HS-27A (cell line): Measurements from ENCODE around the gene TOP3A.
A peak's percentile ranks its signal among the peaks of the same experiment; 100 is the strongest.
"Not testable (repeated sequence)": the region's sequence is repeated elsewhere in the genome, so short reads cannot be mapped to it uniquely, and the experiment has no call there.

ENCODE experiments used
- DNase-seq: peaks from one replicate; pipeline ENCODE4 v3.0.0-alpha.2; 2012; ENCODE audit warnings: low read depth, missing footprints

TOP3A gene, protein sequence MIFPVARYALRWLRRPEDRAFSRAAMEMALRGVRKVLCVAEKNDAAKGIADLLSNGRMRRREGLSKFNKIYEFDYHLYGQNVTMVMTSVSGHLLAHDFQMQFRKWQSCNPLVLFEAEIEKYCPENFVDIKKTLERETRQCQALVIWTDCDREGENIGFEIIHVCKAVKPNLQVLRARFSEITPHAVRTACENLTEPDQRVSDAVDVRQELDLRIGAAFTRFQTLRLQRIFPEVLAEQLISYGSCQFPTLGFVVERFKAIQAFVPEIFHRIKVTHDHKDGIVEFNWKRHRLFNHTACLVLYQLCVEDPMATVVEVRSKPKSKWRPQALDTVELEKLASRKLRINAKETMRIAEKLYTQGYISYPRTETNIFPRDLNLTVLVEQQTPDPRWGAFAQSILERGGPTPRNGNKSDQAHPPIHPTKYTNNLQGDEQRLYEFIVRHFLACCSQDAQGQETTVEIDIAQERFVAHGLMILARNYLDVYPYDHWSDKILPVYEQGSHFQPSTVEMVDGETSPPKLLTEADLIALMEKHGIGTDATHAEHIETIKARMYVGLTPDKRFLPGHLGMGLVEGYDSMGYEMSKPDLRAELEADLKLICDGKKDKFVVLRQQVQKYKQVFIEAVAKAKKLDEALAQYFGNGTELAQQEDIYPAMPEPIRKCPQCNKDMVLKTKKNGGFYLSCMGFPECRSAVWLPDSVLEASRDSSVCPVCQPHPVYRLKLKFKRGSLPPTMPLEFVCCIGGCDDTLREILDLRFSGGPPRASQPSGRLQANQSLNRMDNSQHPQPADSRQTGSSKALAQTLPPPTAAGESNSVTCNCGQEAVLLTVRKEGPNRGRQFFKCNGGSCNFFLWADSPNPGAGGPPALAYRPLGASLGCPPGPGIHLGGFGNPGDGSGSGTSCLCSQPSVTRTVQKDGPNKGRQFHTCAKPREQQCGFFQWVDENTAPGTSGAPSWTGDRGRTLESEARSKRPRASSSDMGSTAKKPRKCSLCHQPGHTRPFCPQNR

GRCh38 chr17:18314731-18315561 is at the start of gene TOP3A, which contains the start of gene SMCR8:
Gene TOP3A, minus strand, starts transcription at chr17:18314994. Its CDS starts 216 bp downstream, at chr17:18314778.
Gene SMCR8, plus strand, starts transcription at chr17:18315293. Its CDS starts 497 bp downstream, at chr17:18315790.
- DNase-seq, result peak; percentile 95

DNA sequence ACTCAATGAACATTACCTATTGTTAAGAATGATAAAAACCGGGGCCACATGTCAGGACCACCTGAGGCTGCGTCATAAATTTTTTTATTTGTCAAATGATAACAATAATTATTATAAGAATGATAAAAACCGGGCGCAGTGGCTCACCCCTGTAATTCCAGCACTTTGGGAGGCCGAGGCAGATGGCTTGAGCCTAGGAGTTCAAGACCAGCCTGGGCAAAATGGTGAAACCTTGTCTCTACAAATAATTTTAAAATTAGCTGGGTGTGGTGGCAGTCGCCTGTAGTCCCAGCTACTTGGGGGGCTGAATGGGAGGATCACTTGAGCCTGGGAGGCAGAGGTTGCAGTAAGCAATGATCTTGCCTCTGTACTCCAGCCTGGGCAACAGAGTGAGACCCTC is 49.4 kb upstream of the TOP3A start:
- no peak for DNase-seq

GRCh38 chr17:18363101-18364049 is 48.6 kb upstream of the TOP3A start, which contains the start of gene SHMT1:
Gene SHMT1, minus strand, starts transcription at chr17:18363550. Its CDS starts 7,569 bp downstream, at chr17:18355981.
- peak; percentile 90 for DNase-seq

DNA sequence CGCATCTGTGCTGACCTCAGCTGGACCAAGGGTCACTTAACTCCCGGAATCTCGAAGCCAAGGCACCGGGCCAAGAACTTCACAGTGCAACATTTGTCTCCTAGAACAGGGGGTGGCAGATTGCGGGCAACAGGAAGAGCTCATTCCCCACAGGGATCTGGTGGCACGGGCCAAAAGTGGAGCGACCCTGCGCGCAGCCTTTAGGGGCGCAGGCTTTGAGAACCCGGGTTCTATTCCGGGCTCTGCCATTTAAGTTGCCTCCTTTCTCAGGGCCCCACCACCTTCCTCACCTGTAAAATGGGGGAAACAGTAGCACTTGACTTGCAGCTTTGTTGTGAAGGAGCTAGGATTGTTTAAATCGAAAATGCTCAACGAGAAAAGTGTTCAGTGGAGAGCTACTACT is 47.9 kb upstream of the TOP3A start:
- DNase-seq, result peak; percentile 31

DNA sequence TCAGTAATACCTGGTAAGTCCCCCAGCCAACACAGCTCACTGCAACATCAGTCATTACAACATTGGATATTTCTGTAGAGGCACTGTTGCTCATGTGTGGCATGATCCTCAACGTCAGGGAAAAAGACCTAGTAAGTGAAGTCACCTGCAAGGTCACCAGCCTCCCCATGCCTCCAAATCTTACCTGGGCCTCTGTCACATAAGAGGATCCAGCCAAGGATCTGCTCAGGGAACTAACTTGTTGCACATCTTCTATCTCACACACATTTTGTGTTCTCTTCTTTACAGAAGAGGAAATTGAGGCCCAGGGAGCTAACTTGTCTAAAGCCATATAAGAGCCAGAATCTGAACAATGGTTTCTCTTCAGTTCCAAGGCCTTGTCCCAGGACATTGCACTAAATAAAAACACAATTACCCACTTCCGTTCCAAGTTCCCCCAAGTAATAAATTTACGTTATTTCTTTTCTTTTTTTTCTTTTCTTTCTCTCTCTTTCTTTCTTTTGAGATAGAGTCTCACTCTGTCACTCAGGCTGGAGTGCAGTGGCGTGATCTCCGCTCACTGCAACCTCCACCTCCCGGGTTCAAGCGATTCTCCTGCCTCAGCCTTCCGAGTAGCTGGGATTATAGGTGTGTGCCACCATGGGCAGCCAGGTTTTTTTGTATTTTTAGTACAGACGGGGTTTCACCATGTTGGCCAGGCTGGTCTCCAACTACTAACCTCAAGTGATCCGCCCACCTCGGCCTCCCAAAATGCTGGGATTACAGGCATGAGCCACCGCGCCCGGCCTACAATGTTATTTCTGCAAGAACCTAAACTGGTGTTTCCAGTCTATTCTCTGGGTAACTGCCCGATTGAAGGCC is 47.3 kb upstream of the TOP3A start:
- no peak for DNase-seq

- DNase-seq, result no peak
Measured at GRCh38 chr17:18360518-18360917, 45.7 kb upstream of the TOP3A start.

- no peak for DNase-seq
Measured at GRCh38 chr17:18356624-18357023, 41.8 kb upstream of the TOP3A start.

DNA sequence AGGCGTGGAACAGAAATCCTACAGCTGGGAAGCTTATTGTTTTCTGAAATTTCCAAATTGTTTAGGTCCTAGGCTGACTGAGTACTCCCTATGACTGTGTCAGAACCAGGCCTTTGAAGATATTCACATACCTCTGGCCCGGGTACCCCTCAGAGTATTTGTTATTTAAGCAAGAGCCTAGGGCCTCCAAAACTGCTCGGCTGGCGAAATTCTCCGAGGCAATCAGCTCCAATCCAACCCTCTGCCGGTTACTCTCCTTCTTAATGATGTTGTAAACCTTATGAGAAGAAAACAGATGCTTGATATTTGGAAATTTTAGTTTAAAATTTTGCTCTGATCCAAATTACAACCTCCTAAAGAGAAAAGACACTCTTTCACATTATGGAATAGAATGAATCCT is 38.7 kb upstream of the TOP3A start:
- no peak for DNase-seq

DNA sequence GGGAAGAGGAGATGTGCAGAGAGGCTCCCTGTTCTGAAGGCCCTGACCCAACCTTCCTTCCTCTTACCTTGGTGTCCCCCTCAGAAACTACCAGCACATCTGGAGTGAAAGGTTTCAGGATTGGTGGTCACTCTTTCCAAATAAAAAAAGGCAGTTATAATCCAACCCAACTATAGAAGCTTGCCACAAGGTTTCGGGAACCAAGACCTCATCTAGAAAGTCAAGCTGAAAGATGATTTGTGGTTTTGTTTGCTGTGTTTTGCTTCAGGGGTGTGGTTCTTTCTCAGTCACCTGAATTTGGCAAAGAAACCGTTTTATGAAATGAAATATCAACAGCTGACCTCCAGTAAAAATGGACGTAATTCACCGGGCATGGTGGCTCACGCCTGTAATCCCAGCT is 29.2 kb upstream of the TOP3A start:
- DNase-seq, result no peak

- no peak for DNase-seq
Measured at GRCh38 chr17:18339933-18340332, 25.1 kb upstream of the TOP3A start.

GRCh38 chr17:18338158-18338557 is 23.4 kb upstream of the TOP3A start:
- not testable (repeated sequence) for DNase-seq

DNA sequence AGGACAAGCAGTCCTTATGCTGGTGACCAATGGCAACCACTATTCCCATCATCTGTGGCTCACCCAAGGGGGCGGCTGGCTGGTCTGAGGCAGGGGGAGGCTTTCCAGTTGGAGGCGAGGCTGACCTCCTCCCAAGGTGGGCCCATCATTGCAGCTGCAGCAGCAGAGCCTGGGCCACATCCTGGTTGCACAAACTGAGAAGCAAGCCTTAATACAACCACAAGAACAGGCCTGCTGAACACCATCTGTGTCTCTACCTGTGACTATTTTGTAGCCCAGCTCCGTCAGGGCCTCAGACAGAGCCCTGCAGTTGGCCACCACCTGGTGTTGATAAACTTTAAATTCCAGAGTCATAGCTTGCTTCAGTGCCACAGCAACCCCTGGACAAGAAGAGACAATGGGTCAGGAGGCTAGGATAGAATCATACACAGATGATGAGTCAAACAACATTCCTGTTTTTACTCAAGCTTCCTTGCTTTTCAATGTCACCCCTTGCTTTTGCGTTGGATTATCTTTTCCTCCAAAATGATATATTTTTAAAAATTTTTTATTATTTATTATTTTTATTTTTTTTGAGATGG is 18.2 kb upstream of the TOP3A start:
- DNase-seq, result no peak

DNA sequence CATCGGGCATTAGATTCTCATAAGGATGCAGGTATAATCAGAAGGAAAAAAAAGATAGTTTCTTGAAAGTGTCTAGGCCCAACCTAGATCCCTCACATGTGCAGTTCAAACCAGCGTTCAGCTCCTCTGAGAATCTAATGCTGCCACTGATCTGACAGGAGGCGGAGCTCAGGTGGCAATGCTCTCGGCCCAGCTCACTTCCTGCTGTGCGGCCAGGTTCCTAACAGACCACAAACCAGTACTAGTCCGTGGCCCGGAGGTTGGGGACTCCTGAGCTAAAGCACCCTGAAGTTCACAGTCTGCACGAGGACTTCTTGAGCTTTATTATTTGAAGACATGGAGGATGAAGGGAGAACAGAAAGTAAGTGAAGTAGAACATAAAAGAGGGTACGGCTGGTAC is 17.1 kb upstream of the TOP3A start:
- no peak for DNase-seq

- DNase-seq, result no peak
Measured at GRCh38 chr17:18328643-18329204, 13.9 kb upstream of the TOP3A start.

DNA sequence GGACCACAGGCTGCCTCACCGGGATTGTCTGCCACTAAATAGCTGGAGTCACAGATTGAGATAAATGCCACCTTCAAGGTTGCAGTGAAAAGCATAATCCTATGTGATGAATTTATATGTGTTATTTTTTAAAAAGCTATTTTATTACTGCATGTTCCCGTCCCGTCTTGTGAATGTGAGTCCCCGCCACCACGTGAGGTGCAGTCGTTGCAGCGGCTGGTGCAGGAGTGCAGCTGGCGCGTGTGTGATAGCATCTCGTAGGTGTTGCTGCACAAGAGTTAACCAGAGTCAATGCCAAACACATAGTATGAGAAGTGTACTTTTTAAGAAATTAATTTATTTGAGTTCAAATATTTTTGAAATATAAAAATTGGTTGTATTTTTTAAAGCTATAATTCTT is 12.8 kb upstream of the TOP3A start:
- no peak for DNase-seq

GRCh38 chr17:18327093-18327492 is 12.3 kb upstream of the TOP3A start:
- DNase-seq, result no peak

DNA sequence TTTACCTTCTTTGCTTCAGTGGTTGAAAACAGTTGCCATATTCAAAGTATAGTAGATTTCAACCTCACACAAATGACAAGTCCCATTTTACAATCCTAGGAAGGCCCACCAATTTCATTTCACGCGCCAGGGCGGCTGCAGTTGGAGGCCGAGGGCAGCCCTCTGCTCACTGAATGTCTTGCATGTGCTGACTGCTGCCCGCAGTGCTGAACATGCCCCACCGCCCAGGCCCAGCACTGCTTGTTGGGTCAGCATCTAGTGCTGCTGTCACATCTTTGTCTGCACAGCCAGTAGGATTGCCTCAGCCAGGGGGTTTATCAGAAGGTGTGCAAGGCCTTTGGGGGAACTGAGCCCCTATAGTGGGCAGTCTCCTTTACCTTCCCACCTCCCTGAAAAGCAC is 11.8 kb upstream of the TOP3A start:
- no peak for DNase-seq

- DNase-seq, result no peak
Measured at GRCh38 chr17:18326039-18326438, 11.2 kb upstream of the TOP3A start.
